Ectodermal cell (in vitro differentiated cells): ENCODE measurements around the gene DNM1.

Experiments used
- H3K27ac ChIP-seq: 2 replicates; pipeline ENCODE4 v1.7.0; 2013; ENCODE audit warnings: mild to moderate bottlenecking, low read depth, low read length; ENCODE audit not compliant: insufficient read depth, poor library complexity, severe bottlenecking
- H3K27me3 ChIP-seq: 2 replicates; pipeline ENCODE4 v1.7.0; 2013; ENCODE audit warnings: mild to moderate bottlenecking, low read length; ENCODE audit not compliant: insufficient read depth, control insufficient read depth, poor library complexity, severe bottlenecking
- H3K36me3 ChIP-seq: one replicate; pipeline ENCODE4 v1.7.0; 2013; ENCODE audit warnings: low read length; ENCODE audit not compliant: control insufficient read depth, insufficient read depth
- H3K4me1 ChIP-seq: one replicate; pipeline ENCODE4 v1.7.0; 2013; ENCODE audit warnings: low read length; ENCODE audit not compliant: control insufficient read depth, insufficient read depth
- H3K4me3 ChIP-seq: 2 replicates; pipeline ENCODE4 v1.7.0; 2013; ENCODE audit warnings: low read depth, low read length, control low read depth; ENCODE audit not compliant: insufficient read depth
- H3K9me3 ChIP-seq: 2 replicates; pipeline ENCODE4 v1.7.0; 2013; ENCODE audit warnings: mild to moderate bottlenecking, low read length, moderate library complexity; ENCODE audit not compliant: control insufficient read depth
- WGBS, 2 experiments: methylation state at CpG; one replicate each; pipeline ENCODE4 v1.1.7; 2013; ENCODE audit warnings: missing lambda C conversion rate in 2 of 2; 5-methylcytosine and 5-hydroxymethylcytosine counted together

Gene DNM1

DNA sequence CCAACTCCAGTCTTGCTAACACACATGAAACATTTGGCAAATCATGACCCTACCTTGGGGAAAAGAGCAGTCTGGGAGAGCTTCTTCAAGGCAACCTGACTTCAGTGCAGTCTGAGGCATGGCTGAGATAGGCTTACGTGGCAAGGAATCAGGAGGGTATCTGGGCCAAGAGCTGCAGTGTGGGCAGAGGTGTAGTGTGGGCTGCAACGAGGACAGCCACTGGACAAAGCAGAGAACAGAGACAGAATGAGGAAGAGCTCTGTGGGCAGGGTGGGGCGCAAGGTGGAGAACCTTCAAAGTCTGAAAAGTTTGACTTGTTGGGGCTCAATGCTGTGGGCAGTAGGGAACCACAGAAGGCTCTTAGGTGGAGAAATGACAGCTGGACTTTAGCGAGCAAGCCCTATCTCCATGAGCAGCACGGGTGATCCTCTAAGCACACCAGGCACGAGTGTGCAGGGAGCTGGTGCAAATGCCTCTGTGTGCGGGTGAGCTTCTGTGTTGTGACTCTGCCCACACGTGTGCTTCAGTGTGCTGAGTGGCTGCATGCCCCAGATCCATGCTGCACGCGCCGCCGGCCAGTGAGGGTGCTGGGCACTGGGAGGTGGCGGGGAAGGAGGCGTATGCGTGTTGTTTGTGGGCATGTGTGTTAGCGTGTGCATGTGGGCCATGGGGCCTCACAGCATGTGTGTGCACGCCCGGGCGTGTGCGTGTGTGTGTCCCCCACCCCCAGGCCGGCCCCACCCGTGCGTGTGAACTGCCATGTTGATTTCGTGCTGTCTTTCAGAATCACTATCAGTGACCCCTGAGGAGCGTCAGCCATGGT lies 49.3 kb downstream of the DNM1 start:
- no peaks in the 10 kb centered on the region for H3K27me3 ChIP-seq
- H3K27ac ChIP-seq, result no peak overlapping the region
- 95 to 97% methylated on average over 25 of the region's 25 CpGs for WGBS, 2 experiments

DNA sequence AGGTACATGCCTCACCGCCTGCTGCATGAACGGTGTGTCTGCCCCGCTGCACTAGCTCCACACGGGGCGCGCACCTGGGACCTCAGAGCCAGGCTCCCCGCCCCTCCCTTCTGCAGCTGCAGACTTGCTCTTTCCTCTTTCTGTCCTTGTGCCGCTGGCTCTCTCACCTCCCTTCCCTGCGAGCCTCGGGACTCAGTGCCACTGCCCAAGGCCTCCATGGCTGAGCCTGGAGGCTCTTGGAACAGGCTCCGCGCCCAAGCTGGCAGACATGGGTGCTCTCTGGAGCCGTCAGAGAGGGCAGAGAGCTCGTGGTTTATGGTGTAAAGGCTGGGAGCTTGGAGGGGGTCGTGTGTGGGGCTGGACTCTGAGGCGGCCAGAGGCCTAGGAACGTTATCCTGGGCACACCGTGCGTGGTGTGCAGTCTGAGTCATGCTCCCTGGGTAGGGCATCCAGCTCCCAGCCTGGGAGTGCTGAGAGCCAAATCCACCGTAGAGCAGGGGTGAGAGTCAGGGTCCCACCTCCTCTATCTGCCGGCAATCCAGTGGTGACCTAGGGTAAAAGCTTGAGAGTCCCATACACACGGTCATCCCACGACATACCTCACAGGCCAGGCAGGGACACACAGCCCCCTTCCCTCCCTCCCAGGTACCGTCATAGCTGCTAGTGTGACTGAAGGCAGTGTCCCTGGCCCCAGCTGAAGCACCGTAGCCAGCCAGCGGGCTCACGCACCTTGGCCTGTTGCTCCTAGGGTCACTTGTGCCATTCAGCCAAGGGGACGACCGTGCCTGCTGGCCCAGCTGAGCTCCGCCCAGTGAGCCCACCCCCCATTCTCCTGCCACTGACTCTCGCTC lies 50.2 kb downstream of the DNM1 start:
- 93% methylated on average over 31 of the region's 31 CpGs for WGBS, 2 experiments
- Histone ChIP-seq H3K4me1 (no peaks in the 10 kb centered on the region), H3K9me3 (no peaks in the 10 kb centered on the region), H3K27ac (no peak overlapping the region), H3K4me3 (no peak overlapping the region), H3K36me3 (peaks cover 7% of the 10 kb centered on the region), H3K27me3 (no peaks in the 10 kb centered on the region)

More for the DNA sequence above, 49.3 kb downstream of the DNM1 start:
- Histone ChIP-seq H3K9me3 (no peaks in the 10 kb centered on the region), H3K4me3 (no peak overlapping the region), H3K4me1 (no peaks in the 10 kb centered on the region), H3K36me3 (peaks cover 7% of the 10 kb centered on the region)

DNA sequence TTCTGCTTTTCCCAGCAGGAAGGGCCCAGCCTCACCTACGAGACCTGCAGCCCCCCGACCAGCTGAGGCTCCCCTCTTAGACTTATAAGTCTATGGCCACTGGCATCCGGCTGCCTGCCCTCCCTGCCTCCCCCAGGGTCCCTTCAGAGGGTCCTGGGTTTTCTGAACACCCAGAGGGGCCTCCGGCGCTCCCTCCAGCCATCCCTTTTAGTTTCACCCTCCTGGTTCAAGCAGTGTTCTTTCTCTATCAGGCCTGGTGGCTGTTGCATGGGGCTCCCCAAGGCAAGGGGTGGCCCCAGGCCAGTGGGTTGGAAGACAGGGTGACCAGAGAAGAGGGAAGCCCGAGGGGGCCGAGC lies 50.8 kb downstream of the DNM1 start:
- H3K27ac ChIP-seq, result no peak overlapping the region
- WGBS, 2 experiments, result 89 to 92% methylated on average over 7 of the region's 7 CpGs

DNA sequence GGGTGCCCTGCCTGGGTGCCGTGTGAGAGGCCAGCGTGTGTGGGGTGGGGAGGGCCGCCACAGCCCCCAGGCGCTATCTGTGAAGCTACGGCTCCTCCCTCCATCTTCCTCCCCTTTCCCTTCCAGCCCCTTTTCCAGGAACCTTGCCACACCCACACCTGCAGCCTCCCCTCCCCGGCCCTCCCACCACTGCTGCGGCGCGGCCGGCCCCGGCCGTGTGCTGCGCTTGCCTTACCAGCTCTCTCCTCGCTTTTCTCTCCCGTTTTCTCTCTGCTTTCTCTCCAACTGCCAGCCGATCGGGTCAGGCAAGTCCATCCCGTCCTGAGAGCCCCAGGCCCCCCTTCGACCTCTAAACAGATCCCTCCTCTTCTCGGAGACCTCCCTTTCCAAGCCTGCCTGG lies 51.2 kb downstream of the DNM1 start:
- Histone ChIP-seq H3K27ac (no peak overlapping the region), H3K4me3 (no peak overlapping the region), H3K36me3 (peaks cover 4% of the 10 kb centered on the region), H3K9me3 (no peaks in the 10 kb centered on the region), H3K27me3 (no peaks in the 10 kb centered on the region), H3K4me1 (no peaks in the 10 kb centered on the region)
- WGBS, 2 experiments, result 88 to 91% methylated on average over 20 of the region's 20 CpGs

More for the DNA sequence above, 50.8 kb downstream of the DNM1 start:
- peaks cover 4% of the 10 kb centered on the region for H3K36me3 ChIP-seq
- H3K4me3 ChIP-seq, result no peak overlapping the region
- no peaks in the 10 kb centered on the region for H3K4me1 ChIP-seq
- no peaks in the 10 kb centered on the region for H3K9me3 ChIP-seq
- no peaks in the 10 kb centered on the region for H3K27me3 ChIP-seq

GRCh38 chr9:128254855-128255759 lies 51.9 kb downstream of the DNM1 start:
- 64 to 69% methylated on average over 17 to 18 of the region's 18 CpGs for WGBS, 2 experiments
- no peak overlapping the region for H3K27ac ChIP-seq

DNA sequence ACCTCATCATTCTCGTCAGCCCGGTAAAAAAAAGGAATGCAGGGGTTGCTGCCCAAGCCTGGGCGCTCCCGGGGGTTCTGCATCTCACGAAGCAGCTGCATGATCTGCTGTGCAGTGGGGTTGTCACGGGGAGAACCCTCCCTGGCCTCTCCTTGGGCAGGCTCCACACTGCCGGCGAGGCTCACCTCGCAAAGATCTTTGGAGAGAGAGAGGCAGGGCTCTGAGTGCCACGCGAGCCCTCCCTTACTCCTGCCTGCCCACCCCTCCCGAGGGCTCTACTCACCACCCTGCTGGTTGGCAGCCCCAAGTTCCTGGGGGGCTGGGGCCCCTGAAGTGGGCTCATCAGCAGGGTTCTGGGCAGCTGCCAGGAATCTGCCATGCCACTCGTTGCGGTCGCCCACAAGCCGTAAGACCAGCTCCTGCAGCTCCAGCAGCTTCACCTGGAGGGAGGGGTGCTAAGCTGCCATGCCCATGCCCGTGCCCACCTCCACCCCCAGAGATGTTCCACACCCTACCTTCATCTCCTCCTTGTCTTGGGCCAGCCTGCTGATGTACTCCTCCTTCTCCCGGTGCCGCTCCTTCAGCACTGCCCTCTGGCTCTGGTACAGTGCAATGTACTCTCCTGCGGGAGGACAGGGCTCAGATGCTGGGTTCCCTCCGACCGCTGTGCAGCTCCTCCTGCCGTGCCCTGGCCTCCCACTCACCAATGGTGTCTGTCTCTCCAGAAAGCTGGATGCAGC lies 54.1 kb downstream of the DNM1 start:
- Histone ChIP-seq H3K4me1 (no peaks in the 10 kb centered on the region), H3K4me3 (no peak overlapping the region), H3K27ac (no peak overlapping the region), H3K36me3 (peaks cover 19% of the 10 kb centered on the region), H3K9me3 (no peaks in the 10 kb centered on the region), H3K27me3 (no peaks in the 10 kb centered on the region)
- WGBS, 2 experiments, result 95 to 96% methylated on average over 23 of the region's 23 CpGs

More at GRCh38 chr9:128254855-128255759, 51.9 kb downstream of the DNM1 start:
- no peak overlapping the region for H3K4me3 ChIP-seq
- no peaks in the 10 kb centered on the region for H3K27me3 ChIP-seq
- H3K4me1 ChIP-seq, result no peaks in the 10 kb centered on the region
- H3K36me3 ChIP-seq, result peaks cover 6% of the 10 kb centered on the region
- H3K9me3 ChIP-seq, result no peaks in the 10 kb centered on the region

DNA sequence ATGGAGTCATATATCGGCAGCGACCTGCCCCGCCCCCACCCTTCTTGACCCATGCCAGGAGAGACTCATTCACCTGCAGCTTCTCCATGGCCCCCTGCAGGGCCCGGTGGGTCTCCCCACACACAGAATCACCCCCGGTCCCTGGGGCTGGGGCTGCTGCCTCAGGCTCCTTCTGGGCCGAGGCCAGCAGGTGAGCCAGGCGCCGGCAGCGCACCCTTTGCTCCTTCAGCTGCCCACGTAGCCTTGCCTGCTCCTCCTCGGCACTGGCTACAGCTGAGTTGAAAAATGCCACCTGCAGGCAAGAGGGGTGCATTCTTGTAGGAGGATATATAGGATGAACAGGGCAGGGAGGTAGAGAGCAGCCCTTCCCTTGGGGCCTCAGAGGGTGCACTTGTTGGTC lies 54.7 kb downstream of the DNM1 start:
- Histone ChIP-seq H3K36me3 (peaks cover 23% of the 10 kb centered on the region), H3K4me1 (no peaks in the 10 kb centered on the region), H3K4me3 (no peak overlapping the region), H3K9me3 (no peaks in the 10 kb centered on the region), H3K27ac (no peak overlapping the region), H3K27me3 (no peaks in the 10 kb centered on the region)
- WGBS, 2 experiments, result 94 to 95% methylated on average over 11 of the region's 11 CpGs

DNA sequence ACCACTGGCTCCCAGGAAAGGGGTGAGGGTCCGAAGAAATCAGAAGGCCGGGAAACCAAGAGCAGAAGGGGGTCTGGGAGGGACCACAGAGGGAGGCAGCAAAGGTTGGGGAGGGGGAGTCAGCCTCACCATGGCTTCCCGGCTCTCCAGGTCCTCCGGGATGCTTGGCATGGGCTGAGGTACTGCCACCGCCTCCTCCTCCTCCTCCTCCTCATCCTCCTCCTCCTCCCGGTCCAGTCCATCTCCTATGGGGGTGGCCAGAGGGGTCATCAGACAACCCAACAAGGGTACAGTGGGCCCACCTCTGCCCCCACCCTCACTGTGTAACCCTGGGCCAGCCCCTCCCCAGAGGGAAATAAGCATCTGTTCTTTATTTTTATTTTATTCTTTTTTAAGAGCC lies 55.1 kb downstream of the DNM1 start:
- Histone ChIP-seq H3K4me1 (no peaks in the 10 kb centered on the region), H3K27me3 (no peaks in the 10 kb centered on the region), H3K4me3 (no peak overlapping the region), H3K27ac (no peak overlapping the region), H3K9me3 (no peaks in the 10 kb centered on the region), H3K36me3 (peaks cover 23% of the 10 kb centered on the region)
- 90 to 91% methylated on average over 6 of the region's 6 CpGs for WGBS, 2 experiments

DNA sequence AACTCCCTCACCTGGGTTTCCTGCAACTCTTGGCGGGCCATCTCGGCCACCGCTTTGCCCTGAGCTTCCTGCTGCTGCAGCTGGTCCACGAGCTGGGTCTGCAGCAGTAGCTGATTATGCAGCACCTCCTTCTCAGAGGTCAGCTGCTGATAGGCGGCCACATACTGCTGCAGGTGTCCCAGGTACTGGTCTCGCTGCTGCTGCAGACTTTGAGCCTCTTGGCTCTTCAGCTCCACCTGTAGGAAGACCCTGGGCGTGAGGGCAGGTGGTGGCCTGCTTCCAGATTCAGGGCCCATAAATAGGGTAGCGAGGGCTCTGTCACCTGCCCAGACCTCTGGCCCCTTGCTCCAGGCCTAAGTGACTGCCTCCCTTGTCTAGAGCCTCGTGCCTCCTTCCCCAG lies 56.0 kb downstream of the DNM1 start:
- H3K4me1 ChIP-seq, result no peaks in the 10 kb centered on the region
- H3K9me3 ChIP-seq, result no peaks in the 10 kb centered on the region
- WGBS, 2 experiments, result 92% methylated on average over 9 of the region's 9 CpGs
- no peak overlapping the region for H3K27ac ChIP-seq
- no peak overlapping the region for H3K4me3 ChIP-seq
- H3K27me3 ChIP-seq, result no peaks in the 10 kb centered on the region
- H3K36me3 ChIP-seq, result peaks cover 23% of the 10 kb centered on the region
